Measurements from ENCODE around the gene MEI1. TPM values are rescaled to one million over a fixed set of nuclear protein-coding genes. Genes with fewer than 3 reads are reported as not detected.

MEI1 gene
- total and polyA plus RNA-seq, 2 donors (not counting 1 experiment from before 2014, with no cell fraction given) = 50.1 to 64.8 TPM

- intact Hi-C loops (cut with micrococcal nuclease) = loop anchor here (10.0 kb wide), 1 partner anchor 744 kb away; the partner anchor contains the start of gene NFAM1
- H3K4me3 Mint-ChIP-seq = peak overlapping the region; percentile 62
These were observed 8.8 kb upstream of the MEI1 start for GRCh38 chr22:41690476-41690875.

DNA sequence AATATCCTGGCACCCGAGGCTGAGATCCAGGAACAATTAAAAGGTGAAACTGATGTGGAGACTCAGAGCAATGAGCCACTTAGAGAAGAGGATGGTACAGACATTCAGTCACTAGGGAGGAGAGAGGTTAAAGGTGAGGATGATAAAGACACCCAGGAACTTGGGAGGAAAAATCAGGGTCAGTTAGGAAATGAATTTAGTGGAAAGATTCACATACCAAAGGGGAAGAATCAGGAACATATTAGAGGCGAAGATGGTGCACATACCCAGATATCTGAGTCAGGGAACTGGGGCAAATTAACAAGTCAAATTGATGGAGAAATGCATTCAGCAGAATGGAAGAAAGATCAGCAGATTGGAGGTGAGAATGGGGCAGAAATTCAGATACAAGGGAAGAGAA lies 4.1 kb upstream of the MEI1 start:
- Histone ChIP-seq H3K79me2 (ENCODE audit: control insufficient read depth, insufficient read depth, low read length) (peaks cover 7% of the 10 kb centered on the region), H3K4me3 (ENCODE audit: control extremely low read depth in 1 of 5, extremely low read depth in 1 of 5, insufficient read depth in 1 of 5, low read depth in 2 of 5, low read length in 4 of 5) (no peak overlapping the region), H3K36me3 (replicated peaks in 1 of 2; ENCODE audit: control extremely low read depth in 1 of 2, control insufficient read depth in 1 of 2, extremely low read depth in 1 of 2, insufficient read depth in 2 of 2, low read length in 1 of 2) (peaks cover 0 to 6% of the 10 kb centered on the region in 2 experiments), H3K4me1 (ENCODE audit: control insufficient read depth in 2 of 2, insufficient read depth in 2 of 2, low read length in 2 of 2) (peaks cover 8 to 18% of the 10 kb centered on the region in 2 donors), H2AFZ (ENCODE audit: insufficient read depth, low read depth, low read length, poor library complexity, severe bottlenecking) (no peak overlapping the region), H4K20me1 (ENCODE audit: control insufficient read depth, insufficient read depth, low read length, poor library complexity, severe bottlenecking) (no peaks in the 10 kb centered on the region), H3K27me3 (replicated peaks in 1 of 4; ENCODE audit: control extremely low read depth in 1 of 4, control insufficient read depth in 3 of 4, insufficient read depth in 4 of 4, low read length in 3 of 4) (no peaks in the 10 kb centered on the region), H3K27ac (ENCODE audit: low read length in 2 of 2) (no peak overlapping the region), H3K9me3 (ENCODE audit: control extremely low read depth in 1 of 3, control insufficient read depth in 2 of 3, insufficient read depth in 1 of 3, low read length in 2 of 3) (no peaks in the 10 kb centered on the region), H3K4me2 (replicated peaks; ENCODE audit: low read depth, low read length, poor library complexity, severe bottlenecking) (no peak overlapping the region), H3K9ac (ENCODE audit: low read length) (no peak overlapping the region)
- no peaks in the 10 kb centered on the region for H3K9me3 Mint-ChIP-seq (ENCODE audit: insufficient read depth)
- H3K27me3 Mint-ChIP-seq = no peaks in the 10 kb centered on the region
- ChIA-PET CTCF (interaction anchor here (0.6 to 3.5 kb wide), 4 partner anchors 22 to 249 kb away, joined by 3 to 44 read pairs (median 3); partner anchors contain the start of gene CCDC134), POLR2A (no interaction called here)
- no peak overlapping the region for H3K27ac Mint-ChIP-seq
- TF ChIP-seq EZH2 (IDR thresholded peaks at IDR 0.05; ENCODE audit: borderline replicate concordance, insufficient read depth, low read depth, low read length, poor library complexity, severe bottlenecking) (no peak), CTCF (IDR thresholded peaks at IDR 0.05) (no peak)
- 85% methylated on average over 2 of the region's 2 CpGs for WGBS (ENCODE audit: insufficient coverage)
- DNase-seq = no peak
- no peak for ATAC-seq (ENCODE audit: low read depth)
- H3K4me1 Mint-ChIP-seq = peaks cover 18% of the 10 kb centered on the region
- intact Hi-C loops (cut with micrococcal nuclease) = loop anchor here (5.0 to 10.0 kb wide), 2 partner anchors 377 to 740 kb away; partner anchors contain the start of genes NAGA, NFAM1 and PHETA2
- no peak overlapping the region for H3K4me3 Mint-ChIP-seq

More at GRCh38 chr22:41690476-41690875, 8.8 kb upstream of the MEI1 start:
- H3K27ac ChIP-seq (ENCODE audit: low read length in 2 of 2) = peak overlapping the region in 1 of 2 donors; percentile 32
- H3K9ac ChIP-seq (ENCODE audit: low read length) = no peak overlapping the region
- CTCF ChIA-PET = interaction anchor here (1.0 kb wide), 1 partner anchor 251 kb away, joined by 3 read pairs; no protein-coding TSS in a partner anchor
- H3K9me3 Mint-ChIP-seq (ENCODE audit: insufficient read depth) = no peaks in the 10 kb centered on the region
- H4K20me1 ChIP-seq (ENCODE audit: control insufficient read depth, insufficient read depth, low read length, poor library complexity, severe bottlenecking) = no peaks in the 10 kb centered on the region
- peaks cover 29% of the 10 kb centered on the region for H3K4me1 Mint-ChIP-seq
- peak overlapping the region; percentile 81 for H3K27ac Mint-ChIP-seq
- H3K4me1 ChIP-seq (ENCODE audit: control insufficient read depth in 2 of 2, insufficient read depth in 2 of 2, low read length in 2 of 2) = peaks cover 10 to 23% of the 10 kb centered on the region in 2 donors
- no peaks in the 10 kb centered on the region for H3K27me3 ChIP-seq (replicated peaks in 1 of 4; ENCODE audit: control extremely low read depth in 1 of 4, control insufficient read depth in 3 of 4, insufficient read depth in 4 of 4, low read length in 3 of 4)
- H3K27me3 Mint-ChIP-seq = no peaks in the 10 kb centered on the region
- ATAC-seq (ENCODE audit: low read depth) = no peak
- H3K9me3 ChIP-seq (ENCODE audit: control extremely low read depth in 1 of 3, control insufficient read depth in 2 of 3, insufficient read depth in 1 of 3, low read length in 2 of 3) = no peaks in the 10 kb centered on the region
- no peak overlapping the region for H2AFZ ChIP-seq (ENCODE audit: insufficient read depth, low read depth, low read length, poor library complexity, severe bottlenecking)
- no peak for TF ChIP-seq EZH2 (IDR thresholded peaks at IDR 0.05; ENCODE audit: borderline replicate concordance, insufficient read depth, low read depth, low read length, poor library complexity, severe bottlenecking)
- POLR2A ChIA-PET = interaction anchor here (0.7 kb wide), 1 partner anchor 15 kb away, joined by 4 read pairs; no protein-coding TSS in a partner anchor
- no peak for DNase-seq
- peaks cover 0 to 6% of the 10 kb centered on the region in 2 experiments for H3K36me3 ChIP-seq (replicated peaks in 1 of 2; ENCODE audit: control extremely low read depth in 1 of 2, control insufficient read depth in 1 of 2, extremely low read depth in 1 of 2, insufficient read depth in 2 of 2, low read length in 1 of 2)
- 100% methylated on average over 3 of the region's 3 CpGs for WGBS (ENCODE audit: insufficient coverage)
- H3K4me3 ChIP-seq (ENCODE audit: control extremely low read depth in 1 of 5, extremely low read depth in 1 of 5, insufficient read depth in 1 of 5, low read depth in 2 of 5, low read length in 4 of 5) = no peak overlapping the region
- peaks cover 35% of the 10 kb centered on the region for H3K79me2 ChIP-seq (ENCODE audit: control insufficient read depth, insufficient read depth, low read length)
- H3K4me2 ChIP-seq (replicated peaks; ENCODE audit: low read depth, low read length, poor library complexity, severe bottlenecking) = no peak overlapping the region

All from B cell (primary cell).